Prostate gland (tissue), 2 donors: Measurements from ENCODE around the gene GNA12. TPM values are rescaled to one million over a fixed set of nuclear protein-coding genes. Genes with fewer than 3 reads are reported as not detected.

Experiments
- DNase-seq: peaks from one replicate; pipeline ENCODE4 v3.0.0-alpha.2; 2019; ENCODE audit warnings: low spot score
- H3K27ac ChIP-seq, 2 donors: fragments of 200-600 bp; sonication (generic); 2 replicates each; pipeline ENCODE4 v1.5.1; 2017 to 2019
- H3K27me3 ChIP-seq: fragments of 200-600 bp; sonication (generic); replicated peaks from 2 replicates; pipeline ENCODE4 v1.5.1; 2019; ENCODE audit not compliant: insufficient read depth
- H3K36me3 ChIP-seq, 2 donors: fragments of 200-600 bp; sonication (generic); 1 replicate in 1 of 2; 2 replicates in 1 of 2; pipeline versions ENCODE4 v1.5.1 to v1.8.1; 2017 to 2019
- H3K4me1 ChIP-seq: fragments of 200-600 bp; sonication (generic); replicated peaks from 2 replicates; pipeline ENCODE4 v1.5.1; 2019
- H3K4me3 ChIP-seq, 2 donors: fragments of 200-600 bp; sonication (generic); 2 replicates each; pipeline ENCODE4 v1.5.1; 2017 to 2019
- H3K9me3 ChIP-seq: fragments of 200-600 bp; sonication (generic); 2 replicates; pipeline ENCODE4 v1.5.1; 2017
- POLR2A ChIP-seq: fragments of 450-650 bp; IDR thresholded peaks from one replicate; pipeline ENCODE4 v1.6.1; 2016; ENCODE audit warnings: antibody characterized with exemption, mild to moderate bottlenecking
- POLR2AphosphoS5 ChIP-seq: sonication (generic); formaldehyde crosslinking; IDR thresholded peaks from one replicate; pipeline ENCODE4 v1.6.1; 2017; ENCODE audit warnings: antibody characterized with exemption
- WGBS: methylation state at CpG from one replicate; pipeline ENCODE4 v1.1.5; 2018; 5-methylcytosine and 5-hydroxymethylcytosine counted together
- intact Hi-C: fragments of 100-400 bp; cut with DNase I; formaldehyde crosslinking; loops from one replicate; pipeline ENCODE4 v1.14.2; 2022
- total RNA-seq, 2 donors: library from RNA; depleted of rRNA; stranded (reverse); fragments of >200 nt; gene quantifications; one replicate each; pipeline ENCODE4 v1.1.0, GENCODE V29; 2016
- TF ChIP-seq, protein P1 (sequence below), 4 experiments: fragments of 200-600 bp in 2 of 4; fragments of 450-650 bp in 2 of 4; sonication (generic) in 2 of 4; IDR thresholded peaks; 1 replicate in 3 of 4; 2 replicates in 1 of 4; pipeline ENCODE4 v1.5.1; 2016 to 2019; ENCODE audit warnings: antibody characterized with exemption in 4 of 4, mild to moderate bottlenecking in 2 of 4, moderate library complexity in 2 of 4

Gene GNA12
- total RNA-seq, 2 donors from 2014 or later: 22.6 to 102 TPM

DNA sequence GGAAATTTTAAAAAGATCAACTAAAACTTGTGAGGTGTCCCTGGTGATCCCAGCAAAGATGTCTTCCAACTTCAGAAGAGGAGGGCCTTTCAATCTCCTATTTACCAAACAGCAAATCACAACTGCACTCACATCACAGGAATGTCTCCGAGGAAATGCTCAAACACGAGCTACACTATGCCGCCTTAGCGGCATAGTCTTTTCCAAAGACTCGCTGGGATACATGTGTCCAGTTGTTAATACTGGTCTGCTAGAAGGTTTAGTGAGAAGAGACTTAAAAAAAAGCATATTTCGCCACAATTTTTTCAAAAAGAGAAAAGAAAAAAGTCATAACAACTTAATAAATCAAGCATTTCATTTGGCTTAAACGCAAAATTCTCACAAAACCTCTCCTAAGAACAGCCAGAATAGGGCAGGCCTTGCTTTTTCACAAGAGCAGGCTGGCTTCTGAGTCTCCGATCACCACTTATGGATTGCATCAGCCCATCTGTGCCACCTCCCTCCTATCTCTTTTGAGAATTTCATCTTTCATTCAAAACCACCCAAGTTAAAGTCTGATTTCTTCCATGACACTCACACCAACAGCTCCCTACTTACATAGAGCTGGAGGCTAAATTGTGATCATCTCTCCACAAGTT is 66.1 kb downstream of the GNA12 start:
- H3K4me3 ChIP-seq: no peak overlapping the region
- H3K27me3 ChIP-seq: no peaks in the 10 kb centered on the region
- WGBS: 91% methylated on average over 8 of the region's 8 CpGs
- TF ChIP-seq POLR2A: no peak
- TF ChIP-seq POLR2AphosphoS5: no peak
- TF ChIP-seq, protein P1, sequence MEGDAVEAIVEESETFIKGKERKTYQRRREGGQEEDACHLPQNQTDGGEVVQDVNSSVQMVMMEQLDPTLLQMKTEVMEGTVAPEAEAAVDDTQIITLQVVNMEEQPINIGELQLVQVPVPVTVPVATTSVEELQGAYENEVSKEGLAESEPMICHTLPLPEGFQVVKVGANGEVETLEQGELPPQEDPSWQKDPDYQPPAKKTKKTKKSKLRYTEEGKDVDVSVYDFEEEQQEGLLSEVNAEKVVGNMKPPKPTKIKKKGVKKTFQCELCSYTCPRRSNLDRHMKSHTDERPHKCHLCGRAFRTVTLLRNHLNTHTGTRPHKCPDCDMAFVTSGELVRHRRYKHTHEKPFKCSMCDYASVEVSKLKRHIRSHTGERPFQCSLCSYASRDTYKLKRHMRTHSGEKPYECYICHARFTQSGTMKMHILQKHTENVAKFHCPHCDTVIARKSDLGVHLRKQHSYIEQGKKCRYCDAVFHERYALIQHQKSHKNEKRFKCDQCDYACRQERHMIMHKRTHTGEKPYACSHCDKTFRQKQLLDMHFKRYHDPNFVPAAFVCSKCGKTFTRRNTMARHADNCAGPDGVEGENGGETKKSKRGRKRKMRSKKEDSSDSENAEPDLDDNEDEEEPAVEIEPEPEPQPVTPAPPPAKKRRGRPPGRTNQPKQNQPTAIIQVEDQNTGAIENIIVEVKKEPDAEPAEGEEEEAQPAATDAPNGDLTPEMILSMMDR (IDR thresholded peaks at IDR 0.05): no peak
- no peaks in the 10 kb centered on the region for H3K9me3 ChIP-seq
- intact Hi-C loops: no loop called here
- no peak overlapping the region for H3K27ac ChIP-seq
- no peaks in the 10 kb centered on the region for H3K36me3 ChIP-seq
- no peaks in the 10 kb centered on the region for H3K4me1 ChIP-seq
- no peak for DNase-seq

DNA sequence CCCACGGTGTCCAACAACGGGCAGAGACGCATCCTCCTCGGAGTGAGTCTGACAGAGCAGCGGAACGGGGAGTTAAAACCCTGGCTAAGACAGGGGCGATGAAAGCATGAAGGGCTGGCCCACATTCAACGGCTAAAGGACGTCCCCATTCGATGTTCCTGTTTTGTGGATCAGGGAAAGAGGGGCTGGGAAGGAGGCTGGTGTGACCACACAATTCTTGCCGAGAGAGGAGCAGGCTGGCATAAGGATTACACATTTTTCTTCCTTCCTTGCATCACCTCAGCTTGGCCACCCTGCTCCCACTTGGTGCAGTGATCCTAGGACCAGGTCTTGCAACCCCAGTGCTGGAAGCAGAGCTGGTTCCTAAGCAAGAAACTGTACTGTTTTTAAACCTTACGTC is 67.7 kb downstream of the GNA12 start:
- 94% methylated on average over 12 of the region's 12 CpGs for WGBS

DNA sequence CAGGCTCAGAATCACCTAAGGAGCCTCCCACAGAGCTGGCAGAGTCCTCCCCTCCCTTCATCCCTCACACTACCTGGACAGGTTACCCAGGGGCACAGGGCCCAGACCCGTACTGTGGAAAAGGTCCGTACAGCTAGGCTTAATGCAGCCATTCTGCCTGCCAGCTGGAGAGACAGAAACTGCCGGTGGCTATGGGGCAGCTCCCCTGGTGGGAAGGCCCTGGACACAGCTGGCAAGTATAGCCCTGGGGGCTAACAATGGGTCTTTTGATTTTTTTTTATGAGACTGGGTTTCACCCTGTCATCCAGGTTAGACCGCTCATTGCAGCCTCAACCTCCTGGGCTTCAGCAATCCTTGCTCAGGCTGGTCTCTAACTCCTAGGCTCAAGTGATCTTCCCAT is 68.3 kb downstream of the GNA12 start:
- Histone ChIP-seq H3K36me3 (no peaks in the 10 kb centered on the region), H3K9me3 (no peaks in the 10 kb centered on the region), H3K27me3 (no peaks in the 10 kb centered on the region), H3K4me1 (no peaks in the 10 kb centered on the region), H3K4me3 (no peak overlapping the region), H3K27ac (no peak overlapping the region)
- intact Hi-C loops: no loop called here
- 80% methylated on average over 4 of the region's 4 CpGs for WGBS
- no peak for TF ChIP-seq POLR2AphosphoS5
- TF ChIP-seq, protein P1 (IDR thresholded peaks at IDR 0.05): no peak
- TF ChIP-seq POLR2A: no peak
- DNase-seq: no peak

More for the DNA sequence above, 67.7 kb downstream of the GNA12 start:
- H3K27me3 ChIP-seq: no peaks in the 10 kb centered on the region
- H3K27ac ChIP-seq: no peak overlapping the region
- DNase-seq: no peak
- H3K9me3 ChIP-seq: no peaks in the 10 kb centered on the region
- H3K4me3 ChIP-seq: no peak overlapping the region
- no peaks in the 10 kb centered on the region for H3K4me1 ChIP-seq
- intact Hi-C loops: no loop called here
- H3K36me3 ChIP-seq: no peaks in the 10 kb centered on the region
- TF ChIP-seq, protein P1 (IDR thresholded peaks at IDR 0.05): no peak
- TF ChIP-seq POLR2A (no peak), POLR2AphosphoS5 (no peak)

DNA sequence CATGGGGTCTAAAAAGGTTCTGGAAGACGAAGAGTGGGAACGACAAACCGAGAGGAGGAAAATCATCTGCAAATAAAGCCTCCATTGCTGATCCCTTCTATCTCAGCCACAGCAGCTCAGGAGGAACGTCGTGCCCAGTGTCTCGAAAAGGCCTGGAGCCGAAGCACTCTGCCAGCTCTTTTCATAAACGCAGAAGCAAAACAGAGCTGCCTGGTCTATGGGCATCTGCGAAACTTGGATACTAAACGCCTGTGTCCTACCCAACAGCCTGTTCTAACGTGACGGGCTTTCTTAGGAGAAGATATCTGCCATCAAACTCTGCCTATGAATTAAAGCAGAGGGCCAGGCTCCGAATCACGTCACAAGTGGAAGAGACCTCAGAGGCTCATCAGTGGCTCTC is 68.7 kb downstream of the GNA12 start:
- no peak overlapping the region for H3K27ac ChIP-seq
- TF ChIP-seq POLR2AphosphoS5: no peak
- H3K4me1 ChIP-seq: no peaks in the 10 kb centered on the region
- H3K4me3 ChIP-seq: no peak overlapping the region
- no peaks in the 10 kb centered on the region for H3K36me3 ChIP-seq
- intact Hi-C loops: no loop called here
- no peaks in the 10 kb centered on the region for H3K27me3 ChIP-seq
- WGBS: 77% methylated on average over 14 of the region's 14 CpGs
- H3K9me3 ChIP-seq: no peaks in the 10 kb centered on the region
- DNase-seq: no peak

DNA sequence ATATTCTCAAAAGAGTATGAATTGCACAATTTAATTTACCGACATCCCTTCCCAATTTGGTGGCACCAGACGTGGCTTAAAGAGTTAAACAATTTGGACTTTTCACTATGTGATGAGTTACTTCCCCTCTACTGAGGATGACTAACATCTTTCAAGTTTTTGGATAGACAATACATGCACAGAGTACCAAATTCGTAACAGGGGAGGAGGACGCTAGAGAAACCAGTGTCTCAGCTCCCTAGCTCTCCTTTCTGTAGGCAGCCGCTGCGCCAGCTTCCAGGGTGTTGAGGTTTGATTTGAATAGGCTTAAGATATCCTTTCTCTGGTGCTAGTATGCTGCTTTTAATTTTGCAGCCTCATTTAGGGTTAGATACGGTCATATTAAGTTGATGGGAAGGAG is 69.2 kb downstream of the GNA12 start:
- no peak for DNase-seq
- Histone ChIP-seq H3K9me3 (no peaks in the 10 kb centered on the region), H3K4me3 (no peak overlapping the region), H3K27ac (no peak overlapping the region), H3K27me3 (no peaks in the 10 kb centered on the region), H3K36me3 (no peaks in the 10 kb centered on the region), H3K4me1 (no peaks in the 10 kb centered on the region)
- intact Hi-C loops: no loop called here
- WGBS: 87% methylated on average over 7 of the region's 7 CpGs
- no peak for TF ChIP-seq POLR2A
- no peak for TF ChIP-seq POLR2AphosphoS5
- TF ChIP-seq, protein P1 (IDR thresholded peaks at IDR 0.05): no peak
